Embryonic facial prominence (tissue), 1 donor: ENCODE results near the gene PRR13.
"Not testable (repeated sequence)": the region's sequence is repeated elsewhere in the genome, so short reads cannot be mapped to it uniquely, and the experiment has no call there.

Experiments
- DNase-seq: peaks from one replicate; pipeline ENCODE4 v3.0.0-alpha.2; 2016; ENCODE audit errors: extremely low spot score

Gene PRR13, protein sequence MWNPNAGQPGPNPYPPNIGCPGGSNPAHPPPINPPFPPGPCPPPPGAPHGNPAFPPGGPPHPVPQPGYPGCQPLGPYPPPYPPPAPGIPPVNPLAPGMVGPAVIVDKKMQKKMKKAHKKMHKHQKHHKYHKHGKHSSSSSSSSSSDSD

DNA sequence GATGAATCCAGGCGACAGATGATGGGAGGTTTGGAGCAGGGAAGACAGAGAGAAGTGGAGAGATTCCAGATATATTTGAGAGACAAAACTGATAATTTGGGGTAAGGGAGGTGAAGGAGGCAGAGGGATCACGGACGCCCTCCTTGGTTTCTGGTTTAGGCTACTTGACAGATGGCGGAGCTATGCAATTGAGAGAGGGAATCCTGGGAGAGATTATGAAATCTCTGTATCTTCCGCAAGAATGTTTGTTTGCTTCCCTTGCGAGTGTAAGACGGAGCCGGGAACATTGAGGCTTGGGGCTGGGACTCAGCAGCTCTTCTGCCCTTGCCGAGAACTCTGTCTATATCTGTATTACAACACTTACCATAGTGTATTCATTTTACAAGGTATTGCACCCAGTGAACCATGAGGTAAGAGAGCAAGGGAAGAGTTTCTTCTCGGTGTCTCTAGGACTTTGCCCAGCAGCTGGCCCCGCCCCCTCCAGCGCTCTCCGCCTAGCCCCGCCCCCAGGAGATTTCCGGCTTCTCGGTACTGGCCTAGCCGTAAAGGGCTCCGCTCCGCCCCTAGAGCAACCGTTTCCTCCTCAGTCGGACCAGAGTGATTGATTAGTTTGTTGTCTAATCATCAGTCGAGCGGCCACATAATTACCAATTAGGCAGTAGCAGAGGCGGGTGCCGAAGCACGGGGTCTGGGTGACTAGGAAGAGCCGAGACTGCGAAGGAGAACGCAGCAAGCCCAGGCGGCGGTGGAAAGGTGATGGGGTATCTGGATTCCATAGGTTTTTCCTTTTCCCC is at the start of gene PRR13:
PRR13 (plus strand) TSS at position 695 of the 794 bp plus-strand sequence. CDS start 981 bp downstream, outside the sequence.
- peak; percentile 99 for DNase-seq

GRCh38 chr12:53399896-53400295 is 41.6 kb upstream of the PRR13 start:
- DNase-seq: no peak

GRCh38 chr12:53402351-53402750 is 39.2 kb upstream of the PRR13 start:
- not testable (repeated sequence) for DNase-seq

GRCh38 chr12:53402871-53403270 is 38.7 kb upstream of the PRR13 start:
- DNase-seq: no peak

GRCh38 chr12:53410951-53411350 is 30.6 kb upstream of the PRR13 start:
- no peak for DNase-seq

GRCh38 chr12:53413485-53414204 is 27.9 kb upstream of the PRR13 start:
- no peak for DNase-seq

DNA sequence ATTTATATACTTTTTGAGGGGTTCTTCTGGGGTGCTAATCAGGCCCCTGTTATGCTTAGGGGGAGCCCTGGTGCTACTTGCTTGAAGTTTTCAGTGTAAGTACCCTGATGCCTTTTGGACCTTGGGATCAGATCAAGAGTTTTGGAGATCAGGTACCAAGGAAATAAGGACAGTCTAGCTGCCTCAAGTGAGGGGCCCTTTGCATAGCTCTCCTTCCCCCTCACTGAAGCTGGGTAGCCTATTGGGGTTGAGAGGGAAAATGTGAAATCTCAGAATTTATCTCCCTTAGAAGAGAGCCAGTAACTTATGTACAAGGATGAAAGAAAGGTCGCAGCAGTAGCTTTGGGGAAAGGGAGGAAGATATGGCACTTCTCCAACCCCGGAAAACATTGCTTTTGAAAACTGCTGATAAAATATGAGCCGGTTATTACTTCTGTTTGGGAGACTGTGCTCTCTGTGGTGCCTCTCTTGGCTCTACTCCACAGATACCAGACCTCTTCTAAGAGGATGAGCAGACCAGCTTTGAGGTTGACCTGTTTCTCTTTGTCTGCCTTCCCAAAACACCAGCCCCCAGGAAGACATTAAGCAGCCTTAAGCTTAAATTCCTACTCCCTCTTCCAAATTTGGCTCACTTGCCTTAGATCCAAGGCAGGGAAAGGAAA is 26.6 kb upstream of the PRR13 start:
- DNase-seq: no peak

DNA sequence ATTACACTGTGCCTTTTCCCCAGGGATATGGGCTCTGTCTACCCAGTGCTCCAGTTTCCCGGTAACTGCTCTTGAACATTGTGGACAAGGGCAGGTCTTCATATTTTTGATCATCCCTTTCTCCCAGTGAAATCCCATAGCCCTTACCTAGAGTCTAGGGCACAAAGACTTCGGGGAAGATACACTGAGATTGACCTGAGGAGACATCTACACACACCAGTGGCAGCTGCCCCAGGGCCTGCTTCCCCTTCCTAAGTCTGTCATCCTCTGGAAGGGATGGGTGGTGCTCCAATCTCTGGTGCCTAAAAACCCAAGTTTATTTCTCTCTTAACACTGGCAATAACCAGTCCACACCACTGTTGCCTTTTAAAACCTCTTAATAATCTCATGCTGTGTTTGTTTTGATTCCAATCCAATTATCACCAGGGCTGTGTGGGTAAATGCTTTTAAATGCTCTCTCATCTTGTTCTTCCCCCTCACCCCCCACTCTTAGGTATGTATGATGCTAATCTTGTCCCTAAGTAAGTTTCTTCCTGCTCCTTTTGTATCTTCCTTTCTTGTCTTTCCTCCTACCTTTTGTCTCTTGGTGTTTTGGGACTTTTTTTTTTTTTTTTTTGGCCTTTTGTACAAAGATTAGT is 25.7 kb upstream of the PRR13 start:
- DNase-seq: not testable (repeated sequence)

- DNase-seq: not testable (repeated sequence)
These were observed 24.2 kb upstream of the PRR13 start for GRCh38 chr12:53417291-53417816.

DNA sequence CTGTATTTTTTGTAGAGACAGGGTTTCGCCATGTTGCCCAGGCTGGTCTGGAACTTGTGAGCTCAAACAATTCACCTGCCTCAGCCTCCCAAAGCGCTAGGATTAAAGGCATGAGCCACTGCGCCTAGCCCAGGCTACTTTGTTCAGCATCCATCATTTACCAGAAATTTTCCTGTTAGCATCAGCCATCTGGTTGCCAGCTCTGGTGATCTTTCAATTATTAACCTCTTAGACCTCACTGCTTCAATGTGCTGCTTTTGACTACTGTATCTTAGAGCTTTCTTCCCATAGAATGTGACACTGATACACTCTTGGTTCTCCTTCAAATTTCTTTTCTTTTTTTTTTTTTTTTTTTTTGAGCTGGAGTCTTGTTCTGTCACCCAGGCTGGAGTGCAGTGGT is 23.3 kb upstream of the PRR13 start:
- no peak for DNase-seq

GRCh38 chr12:53419756-53420155 is 21.8 kb upstream of the PRR13 start:
- DNase-seq: no peak

GRCh38 chr12:53422247-53422646 is 19.3 kb upstream of the PRR13 start:
- not testable (repeated sequence) for DNase-seq

DNA sequence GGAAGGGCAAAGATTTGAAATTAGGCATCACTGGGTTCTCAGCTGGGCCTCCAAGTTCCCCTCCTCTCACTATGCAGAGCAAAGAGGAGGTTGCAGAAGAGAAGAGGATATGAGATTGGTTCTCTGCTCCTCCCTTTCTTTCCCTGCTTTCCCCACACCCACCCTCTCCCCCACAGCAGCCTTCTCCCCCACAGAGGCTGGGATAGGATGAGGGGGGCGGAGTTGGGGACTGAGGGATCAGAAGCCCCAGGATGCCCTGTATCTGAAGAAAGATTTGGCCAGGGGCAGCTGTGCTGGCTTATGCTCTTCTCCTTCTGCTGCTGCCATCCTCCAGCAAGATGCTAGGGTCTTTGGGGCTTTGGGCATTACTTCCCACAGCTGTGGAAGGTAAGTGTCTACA is 17.9 kb upstream of the PRR13 start, which contains the start of gene AMHR2:
AMHR2 (plus strand) TSS at position 259 of the 400 bp plus-strand sequence; CDS start at position 339, 80 bp downstream.
- no peak for DNase-seq

DNA sequence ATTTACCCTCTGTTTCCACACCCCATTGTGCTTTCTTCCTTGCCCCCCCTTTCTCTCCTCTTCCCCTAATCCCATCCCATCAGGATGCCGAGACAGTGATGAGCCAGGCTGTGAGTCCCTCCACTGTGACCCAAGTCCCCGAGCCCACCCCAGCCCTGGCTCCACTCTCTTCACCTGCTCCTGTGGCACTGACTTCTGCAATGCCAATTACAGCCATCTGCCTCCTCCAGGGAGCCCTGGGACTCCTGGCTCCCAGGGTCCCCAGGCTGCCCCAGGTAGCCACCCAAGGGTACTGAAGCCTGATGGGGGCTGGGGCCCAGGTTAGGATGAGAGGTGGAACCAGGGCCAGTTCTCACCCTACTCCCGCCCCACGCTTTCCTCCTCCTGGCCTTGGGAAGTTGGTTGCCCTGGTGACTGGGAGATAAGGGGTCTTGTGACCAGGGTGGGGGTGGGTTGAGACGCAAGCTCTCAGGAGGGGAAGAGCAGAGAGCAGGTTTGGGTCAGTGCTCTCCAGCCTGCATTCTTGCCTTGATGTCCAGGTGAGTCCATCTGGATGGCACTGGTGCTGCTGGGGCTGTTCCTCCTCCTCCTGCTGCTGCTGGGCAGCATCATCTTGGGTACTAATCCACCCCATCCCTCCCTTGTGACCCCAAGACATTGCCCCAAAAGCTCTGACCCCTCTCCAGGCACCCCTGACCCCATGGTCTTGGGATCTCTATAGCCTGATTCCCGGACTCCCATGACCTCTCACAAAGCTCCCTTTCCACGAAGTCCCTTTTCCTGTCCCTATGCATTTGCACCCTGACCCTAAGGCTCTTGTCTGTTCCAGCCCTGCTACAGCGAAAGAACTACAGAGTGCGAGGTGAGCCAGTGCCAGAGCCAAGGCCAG is 16.7 kb upstream of the PRR13 start:
- no peak for DNase-seq

GRCh38 chr12:53425515-53426150 is 15.9 kb upstream of the PRR13 start:
- no peak for DNase-seq

- DNase-seq: no peak
These were observed 13.5 kb upstream of the PRR13 start for GRCh38 chr12:53427905-53428594.

GRCh38 chr12:53428741-53429140 is 12.8 kb upstream of the PRR13 start:
- DNase-seq: no peak

- no peak for DNase-seq
These were observed 11.4 kb upstream of the PRR13 start for GRCh38 chr12:53430116-53430515.

DNA sequence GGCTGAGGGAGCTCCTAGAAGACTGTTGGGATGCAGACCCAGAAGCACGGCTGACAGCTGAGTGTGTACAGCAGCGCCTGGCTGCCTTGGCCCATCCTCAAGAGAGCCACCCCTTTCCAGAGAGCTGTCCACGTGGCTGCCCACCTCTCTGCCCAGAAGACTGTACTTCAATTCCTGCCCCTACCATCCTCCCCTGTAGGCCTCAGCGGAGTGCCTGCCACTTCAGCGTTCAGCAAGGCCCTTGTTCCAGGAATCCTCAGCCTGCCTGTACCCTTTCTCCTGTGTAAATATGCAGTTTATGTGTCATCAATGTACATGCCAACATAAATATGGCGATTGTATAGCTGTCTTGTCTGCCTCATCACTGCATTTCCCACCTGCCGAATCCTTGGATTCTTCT is 10.3 kb upstream of the PRR13 start:
- DNase-seq: no peak
